Nephron progenitor cell (in vitro differentiated cells): ENCODE data around the gene POU2F3.

Source experiments
- DNase-seq: peaks from one replicate; pipeline ENCODE4 v3.0.0; 2021
- H3K27ac Mint-ChIP-seq: 2 replicates; pipeline ENCODE4 v1.8.0; 2021; ENCODE audit warnings: mild to moderate bottlenecking, moderate library complexity, mixed read lengths
- H3K27me3 Mint-ChIP-seq: 2 replicates; pipeline ENCODE4 v1.8.0; 2021; ENCODE audit warnings: mild to moderate bottlenecking, low read depth, mixed read lengths; ENCODE audit not compliant: poor library complexity
- H3K36me3 Mint-ChIP-seq: 2 replicates; pipeline ENCODE4 v1.8.0; 2021; ENCODE audit warnings: low read depth, mixed read lengths
- H3K4me1 Mint-ChIP-seq: 2 replicates; pipeline ENCODE4 v1.8.0; 2021; ENCODE audit warnings: mixed read lengths
- H3K4me3 Mint-ChIP-seq: 2 replicates; pipeline ENCODE4 v1.8.0; 2021; ENCODE audit warnings: mild to moderate bottlenecking, moderate library complexity, mixed read lengths
- H3K9me3 Mint-ChIP-seq: 2 replicates; pipeline ENCODE4 v1.8.0; 2021; ENCODE audit warnings: mild to moderate bottlenecking, moderate library complexity, mixed read lengths
- CTCF ChIP-seq: fragments of 200-600 bp; sonication (generic); IDR thresholded peaks from 2 replicates; pipeline ENCODE4 v1.5.0; 2021; ENCODE audit warnings: antibody characterized with exemption

POU2F3 gene

GRCh38 chr11:120307476-120307875, 67.5 kb downstream of the POU2F3 start:
- no peaks in the 10 kb centered on the region for H3K36me3 Mint-ChIP-seq
- H3K9me3 Mint-ChIP-seq, result no peaks in the 10 kb centered on the region
- H3K4me3 Mint-ChIP-seq, result no peak overlapping the region
- no peak for TF ChIP-seq CTCF
- H3K27ac Mint-ChIP-seq, result no peak overlapping the region
- peaks cover 28% of the 10 kb centered on the region for H3K27me3 Mint-ChIP-seq
- no peak for DNase-seq
- H3K4me1 Mint-ChIP-seq, result peaks cover 14% of the 10 kb centered on the region

- H3K27ac Mint-ChIP-seq, result no peak overlapping the region
- no peak for DNase-seq
- H3K9me3 Mint-ChIP-seq, result no peaks in the 10 kb centered on the region
- peaks cover 14% of the 10 kb centered on the region for H3K4me1 Mint-ChIP-seq
- TF ChIP-seq CTCF, result no peak
- H3K36me3 Mint-ChIP-seq, result no peaks in the 10 kb centered on the region
- peaks cover 26% of the 10 kb centered on the region for H3K27me3 Mint-ChIP-seq
- H3K4me3 Mint-ChIP-seq, result no peak overlapping the region
Observed at GRCh38 chr11:120308081-120308480, 68.1 kb downstream of the POU2F3 start.

GRCh38 chr11:120310870-120311269, 70.9 kb downstream of the POU2F3 start:
- no peak for TF ChIP-seq CTCF
- H3K9me3 Mint-ChIP-seq, result no peaks in the 10 kb centered on the region
- no peak overlapping the region for H3K27ac Mint-ChIP-seq
- peaks cover 16% of the 10 kb centered on the region for H3K27me3 Mint-ChIP-seq
- no peak overlapping the region for H3K4me3 Mint-ChIP-seq
- peaks cover 22% of the 10 kb centered on the region for H3K4me1 Mint-ChIP-seq
- no peak for DNase-seq
- H3K36me3 Mint-ChIP-seq, result no peaks in the 10 kb centered on the region

- no peak overlapping the region for H3K27ac Mint-ChIP-seq
- H3K4me3 Mint-ChIP-seq, result no peak overlapping the region
- no peak for DNase-seq
- no peaks in the 10 kb centered on the region for H3K36me3 Mint-ChIP-seq
- TF ChIP-seq CTCF, result no peak
- H3K27me3 Mint-ChIP-seq, result peaks cover 23% of the 10 kb centered on the region
- H3K4me1 Mint-ChIP-seq, result peaks cover 18% of the 10 kb centered on the region
- no peaks in the 10 kb centered on the region for H3K9me3 Mint-ChIP-seq
Observed at GRCh38 chr11:120314861-120315260, 74.9 kb downstream of the POU2F3 start.

GRCh38 chr11:120316880-120317688, 77.1 kb downstream of the POU2F3 start:
- DNase-seq, result no peak
- Mint-ChIP-seq H3K27ac (no peak overlapping the region), H3K4me1 (peaks cover 18% of the 10 kb centered on the region), H3K9me3 (no peaks in the 10 kb centered on the region), H3K36me3 (no peaks in the 10 kb centered on the region), H3K4me3 (no peak overlapping the region), H3K27me3 (peaks cover 33% of the 10 kb centered on the region)
- TF ChIP-seq CTCF, result no peak
